ENCODE data around the gene ZC2HC1B.

GRCh38 chr6:143973097-143973966, 109.1 kb downstream of the ZC2HC1B start:
- TF ChIP-seq POLR2A (IDR thresholded peaks at IDR 0.05), result no peak
- TF ChIP-seq, protein P1, sequence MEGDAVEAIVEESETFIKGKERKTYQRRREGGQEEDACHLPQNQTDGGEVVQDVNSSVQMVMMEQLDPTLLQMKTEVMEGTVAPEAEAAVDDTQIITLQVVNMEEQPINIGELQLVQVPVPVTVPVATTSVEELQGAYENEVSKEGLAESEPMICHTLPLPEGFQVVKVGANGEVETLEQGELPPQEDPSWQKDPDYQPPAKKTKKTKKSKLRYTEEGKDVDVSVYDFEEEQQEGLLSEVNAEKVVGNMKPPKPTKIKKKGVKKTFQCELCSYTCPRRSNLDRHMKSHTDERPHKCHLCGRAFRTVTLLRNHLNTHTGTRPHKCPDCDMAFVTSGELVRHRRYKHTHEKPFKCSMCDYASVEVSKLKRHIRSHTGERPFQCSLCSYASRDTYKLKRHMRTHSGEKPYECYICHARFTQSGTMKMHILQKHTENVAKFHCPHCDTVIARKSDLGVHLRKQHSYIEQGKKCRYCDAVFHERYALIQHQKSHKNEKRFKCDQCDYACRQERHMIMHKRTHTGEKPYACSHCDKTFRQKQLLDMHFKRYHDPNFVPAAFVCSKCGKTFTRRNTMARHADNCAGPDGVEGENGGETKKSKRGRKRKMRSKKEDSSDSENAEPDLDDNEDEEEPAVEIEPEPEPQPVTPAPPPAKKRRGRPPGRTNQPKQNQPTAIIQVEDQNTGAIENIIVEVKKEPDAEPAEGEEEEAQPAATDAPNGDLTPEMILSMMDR (IDR thresholded peaks at IDR 0.05), result no peak
